Kidney (tissue), 14 donors: ENCODE data around the gene POLR2L. TPM values are rescaled to one million over a fixed set of nuclear protein-coding genes. Genes with fewer than 3 reads are reported as not detected.

ENCODE experiments used
- DNase-seq, 5 donors: peaks; one replicate each; pipeline ENCODE4 v3.0.0-alpha.2; 2013 to 2020
- FAIRE-seq: peaks from 2 replicates; lab custom pipeline; 2012; peaks lifted over from hg19 to GRCh38; lab: Jason Lieb, UNC
- H3K27ac ChIP-seq, 2 donors: one replicate each; pipeline ENCODE4 v1.7.0; 2013; ENCODE audit warnings: low read depth in 2 of 2, low read length in 2 of 2, inconsistent platforms in 1 of 2
- H3K27me3 ChIP-seq: one replicate; pipeline ENCODE4 v1.7.1; 2013; ENCODE audit warnings: low read length, inconsistent platforms; ENCODE audit not compliant: control insufficient read depth, insufficient read depth
- H3K36me3 ChIP-seq, 3 donors: one replicate each; pipeline versions ENCODE4 v1.7.0 to v1.7.1; 2013; ENCODE audit warnings: low read length in 3 of 3, control low read depth in 1 of 3, inconsistent platforms in 1 of 3; ENCODE audit not compliant: insufficient read depth in 3 of 3, control insufficient read depth in 2 of 3
- H3K4me1 ChIP-seq, 3 donors: one replicate each; pipeline versions ENCODE4 v1.7.0 to v1.7.1; 2013; ENCODE audit warnings: low read length in 3 of 3, inconsistent platforms in 1 of 3, low read depth in 1 of 3; ENCODE audit not compliant: control insufficient read depth in 2 of 3, insufficient read depth in 2 of 3
- H3K4me3 ChIP-seq, 3 donors: one replicate each; pipeline versions ENCODE4 v1.7.0 to v1.8.1; 2013; ENCODE audit warnings: low read length in 3 of 3, control low read depth in 1 of 3, inconsistent platforms in 1 of 3
- H3K9ac ChIP-seq, 3 donors: one replicate each; pipeline versions ENCODE4 v1.7.0 to v1.7.1; 2013; ENCODE audit warnings: low read length in 3 of 3, control low read depth in 1 of 3, inconsistent platforms in 1 of 3
- H3K9me3 ChIP-seq, 3 donors: one replicate each; pipeline versions ENCODE4 v1.7.0 to v1.7.1; 2013; ENCODE audit warnings: low read length in 3 of 3, control low read depth in 1 of 3, inconsistent platforms in 1 of 3; ENCODE audit not compliant: control insufficient read depth in 2 of 3, insufficient read depth in 1 of 3
- intact Hi-C: fragments of 100-400 bp; cut with DNase I; formaldehyde crosslinking; loops from one replicate; pipeline ENCODE4 v1.11.1; 2022
- polyA plus RNA-seq: library from polyadenylated mRNA; stranded (reverse); fragments of 350-450 nt; fragmentation: Illumina TruSeq; extraction: RNeasy Lipid Tissue Mini Kit (QIAGEN cat#74804); gene quantifications from one replicate; pipeline ENCODE4 v1.2.3, GENCODE V29; 2014; ENCODE audit warnings: low read depth, low replicate concordance; ENCODE audit not compliant: insufficient read depth
- total RNA-seq: library from RNA; stranded (reverse); fragmentation: NEBNext Ultra II Directional; extraction: Animal tissue kit (Norgen Biotek cat#: 25700); gene quantifications from one replicate; pipeline ENCODE4 v1.2.1, GENCODE V29; 2021
- TF ChIP-seq, protein P1 (sequence below): IDR thresholded peaks from 3 replicates; pipeline ENCODE4 v1.5.1; 2012; ENCODE audit warnings: mild to moderate bottlenecking, moderate library complexity, borderline replicate concordance; ENCODE audit not compliant: insufficient read depth; ENCODE audit errors: extremely low read depth
- donor health status: control.
- donor health status: control.
- donor health status: control.
- donor health status: control.
- donor health status: control.
- donor health status: DM: yes; HTN: yes; CAD: no.
- donor health status: Normal renal cell carcinoma (clear cell type).

Gene POLR2L
- total and polyA plus RNA-seq, 2 donors from 2014 or later = 107 to 376 TPM

DNA sequence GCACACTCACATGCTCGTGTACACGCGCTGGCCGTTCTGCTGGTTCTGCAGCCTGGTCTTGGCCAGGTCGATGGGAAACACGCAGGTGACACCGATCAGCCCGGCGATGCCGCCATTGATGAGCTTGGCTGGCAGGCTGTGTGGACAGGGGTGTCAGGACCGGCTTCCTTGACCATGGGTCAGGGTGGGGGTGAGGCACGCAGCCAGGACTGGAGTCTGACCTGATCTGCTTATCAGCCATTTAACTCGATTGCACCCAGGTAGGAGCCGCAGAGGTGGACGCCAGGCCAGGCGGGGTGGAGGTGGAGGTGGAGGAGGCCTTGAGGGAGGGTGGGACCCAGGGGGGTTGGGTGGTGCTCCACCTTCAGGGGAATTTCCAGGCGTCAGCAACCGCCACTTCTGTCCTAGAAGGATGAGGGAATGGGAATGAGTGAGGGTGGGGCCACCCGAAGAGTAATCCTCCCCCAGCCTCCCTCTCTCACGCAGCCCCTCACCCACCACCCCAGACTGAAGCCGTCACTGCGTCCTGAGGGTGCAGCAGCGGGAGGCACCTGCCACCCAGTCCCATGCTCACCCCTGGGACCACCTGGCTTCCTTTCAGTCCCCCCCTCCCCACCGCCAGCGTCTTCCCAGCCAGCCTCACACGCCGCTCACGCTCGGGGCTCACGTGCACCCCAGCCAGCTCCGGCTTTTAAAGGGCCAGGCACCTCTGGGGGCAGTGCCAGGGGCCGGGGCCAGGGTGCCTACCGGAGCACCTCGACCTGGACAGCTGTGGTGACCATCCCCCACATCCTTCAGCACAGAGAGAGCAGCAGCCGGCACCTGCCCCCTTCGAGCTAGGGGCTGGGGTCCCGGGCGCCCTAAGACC lies 47.3 kb downstream of the POLR2L start:
- Histone ChIP-seq H3K4me3 (peak overlapping the region in 1 of 3 donors; percentile 79), H3K27ac (no peak overlapping the region), H3K4me1 (peaks cover 0 to 22% (median 8%) of the 10 kb centered on the region in 3 donors), H3K9me3 (no peaks in the 10 kb centered on the region), H3K36me3 (no peaks in the 10 kb centered on the region), H3K9ac (no peak overlapping the region), H3K27me3 (no peaks in the 10 kb centered on the region)
- TF ChIP-seq, protein P1, sequence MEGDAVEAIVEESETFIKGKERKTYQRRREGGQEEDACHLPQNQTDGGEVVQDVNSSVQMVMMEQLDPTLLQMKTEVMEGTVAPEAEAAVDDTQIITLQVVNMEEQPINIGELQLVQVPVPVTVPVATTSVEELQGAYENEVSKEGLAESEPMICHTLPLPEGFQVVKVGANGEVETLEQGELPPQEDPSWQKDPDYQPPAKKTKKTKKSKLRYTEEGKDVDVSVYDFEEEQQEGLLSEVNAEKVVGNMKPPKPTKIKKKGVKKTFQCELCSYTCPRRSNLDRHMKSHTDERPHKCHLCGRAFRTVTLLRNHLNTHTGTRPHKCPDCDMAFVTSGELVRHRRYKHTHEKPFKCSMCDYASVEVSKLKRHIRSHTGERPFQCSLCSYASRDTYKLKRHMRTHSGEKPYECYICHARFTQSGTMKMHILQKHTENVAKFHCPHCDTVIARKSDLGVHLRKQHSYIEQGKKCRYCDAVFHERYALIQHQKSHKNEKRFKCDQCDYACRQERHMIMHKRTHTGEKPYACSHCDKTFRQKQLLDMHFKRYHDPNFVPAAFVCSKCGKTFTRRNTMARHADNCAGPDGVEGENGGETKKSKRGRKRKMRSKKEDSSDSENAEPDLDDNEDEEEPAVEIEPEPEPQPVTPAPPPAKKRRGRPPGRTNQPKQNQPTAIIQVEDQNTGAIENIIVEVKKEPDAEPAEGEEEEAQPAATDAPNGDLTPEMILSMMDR = no peak
- no peak for FAIRE-seq
- intact Hi-C loops = no loop called here
- DNase-seq = no peak

DNA sequence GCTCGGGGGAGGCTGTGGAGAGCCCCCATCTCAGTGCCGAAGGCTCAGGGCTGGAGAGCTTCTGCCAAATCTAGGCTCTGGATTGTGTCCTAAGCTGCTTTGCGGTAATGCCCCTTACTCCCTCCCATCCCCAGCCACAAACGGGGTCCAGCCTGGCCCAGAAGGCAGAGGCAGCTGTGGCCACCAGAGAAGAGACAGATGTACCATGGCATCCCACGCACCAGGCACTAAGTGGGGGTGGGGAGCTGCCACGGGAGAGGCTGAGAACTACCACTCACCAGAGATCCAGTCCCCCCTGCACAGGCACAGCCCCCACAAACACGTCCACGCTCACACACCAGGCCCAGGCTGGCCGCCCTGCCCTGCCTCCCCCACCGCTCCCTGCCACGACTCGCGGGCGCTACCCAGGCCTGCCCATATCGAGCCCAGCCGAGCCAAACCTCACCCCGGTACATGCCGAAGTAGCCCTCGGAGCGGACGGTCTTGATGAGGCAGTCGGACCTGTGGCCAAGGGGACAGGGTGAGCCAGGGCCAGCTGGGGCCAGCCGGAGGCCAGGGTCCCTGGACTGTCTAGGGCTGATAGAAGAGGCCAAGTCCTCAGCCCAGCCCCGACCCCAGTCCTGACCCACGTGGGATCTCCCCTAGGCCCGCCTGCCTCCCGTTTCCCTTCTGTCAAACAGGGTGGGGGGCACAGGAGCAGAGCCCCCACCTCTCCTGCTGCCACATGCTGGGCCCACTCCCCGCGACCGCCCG lies 48.1 kb downstream of the POLR2L start:
- Histone ChIP-seq H3K27me3 (no peaks in the 10 kb centered on the region), H3K36me3 (no peaks in the 10 kb centered on the region), H3K4me1 (peaks cover 0 to 24% (median 8%) of the 10 kb centered on the region in 3 donors), H3K9me3 (no peaks in the 10 kb centered on the region), H3K9ac (no peak overlapping the region), H3K27ac (no peak overlapping the region), H3K4me3 (no peak overlapping the region)
- TF ChIP-seq, protein P1 = no peak
- DNase-seq (no peak), FAIRE-seq (no peak)
- intact Hi-C loops = no loop called here

DNA sequence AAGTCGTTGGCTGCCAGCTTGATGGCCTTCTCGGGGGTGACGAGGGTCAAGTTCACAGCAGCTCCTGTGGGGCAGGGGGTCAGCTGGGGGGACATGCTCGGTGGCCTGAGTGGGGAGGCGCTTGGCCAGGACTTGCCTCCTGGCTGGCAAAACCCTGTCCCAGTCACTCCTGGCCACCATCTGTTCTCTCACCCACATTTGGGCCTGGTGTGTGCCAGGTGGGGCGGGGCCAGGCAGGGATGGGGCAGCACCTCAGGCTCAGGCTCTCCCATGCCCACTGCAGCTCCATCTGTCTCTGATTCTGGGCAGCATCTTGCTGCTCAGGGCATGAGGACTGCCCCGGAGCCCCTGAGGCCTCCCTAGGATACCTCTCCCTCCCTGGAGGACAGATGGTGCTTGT lies 48.8 kb downstream of the POLR2L start:
- H3K4me3 ChIP-seq = no peak overlapping the region
- intact Hi-C loops = no loop called here
- peaks cover 0 to 24% (median 8%) of the 10 kb centered on the region in 3 donors for H3K4me1 ChIP-seq
- DNase-seq (no peak), FAIRE-seq (no peak)
- TF ChIP-seq, protein P1 = no peak
- no peaks in the 10 kb centered on the region for H3K9me3 ChIP-seq
- H3K36me3 ChIP-seq = no peaks in the 10 kb centered on the region
- H3K27ac ChIP-seq = no peak overlapping the region
- no peak overlapping the region for H3K9ac ChIP-seq
- no peaks in the 10 kb centered on the region for H3K27me3 ChIP-seq
